Common myeloid progenitor, CD34-positive (primary cell): ENCODE measurements around the gene TLCD1.

Source experiments
- CTCF ChIA-PET: fragments of 350-600 bp; sonication (Branson Sonifier 250); formaldehyde crosslinking; loops from one replicate; lab custom pipeline; 2021; ENCODE audit warnings: antibody characterized with exemption; lab: Charles Lee
- POLR2A ChIA-PET: fragments of 350-600 bp; sonication (Branson Sonifier 250); formaldehyde crosslinking; loops from one replicate; lab custom pipeline; 2021; ENCODE audit warnings: antibody characterized with exemption; lab: Charles Lee
- DNase-seq, 3 donors: peaks; one replicate each; pipeline versions ENCODE4 v3.0.0 to v3.0.0-alpha.2; 2013
- H3K27ac ChIP-seq, 2 experiments: 1 replicate in 1 of 2; 2 replicates in 1 of 2; pipeline ENCODE4 v1.7.0; 2013; ENCODE audit warnings: inconsistent platforms in 2 of 2, low read length in 2 of 2, mild to moderate bottlenecking in 2 of 2, low read depth in 1 of 2, moderate library complexity in 1 of 2; ENCODE audit not compliant: severe bottlenecking in 2 of 2, insufficient read depth in 1 of 2, poor library complexity in 1 of 2
- H3K27me3 ChIP-seq, 5 experiments: replicated peaks in 2 of 5; 1 replicate in 3 of 5; 2 replicates in 2 of 5; pipeline versions ENCODE4 v1.6.1 to v1.7.0; 2013; ENCODE audit warnings: low read length in 4 of 5, mild to moderate bottlenecking in 2 of 5, moderate library complexity in 2 of 5, inconsistent platforms in 1 of 5; ENCODE audit not compliant: insufficient read depth in 5 of 5, control insufficient read depth in 4 of 5
- H3K36me3 ChIP-seq, 4 experiments: 1 replicate in 2 of 4; 2 replicates in 2 of 4; pipeline versions ENCODE4 v1.6.1 to v1.7.0; 2013; ENCODE audit warnings: low read length in 3 of 4, control low read depth in 1 of 4, mild to moderate bottlenecking in 1 of 4; ENCODE audit not compliant: control insufficient read depth in 4 of 4, insufficient read depth in 4 of 4
- H3K4me1 ChIP-seq, 4 experiments: 1 replicate in 3 of 4; 2 replicates in 1 of 4; pipeline versions ENCODE4 v1.6.1 to v1.7.1; 2013; ENCODE audit warnings: low read length in 3 of 4, mild to moderate bottlenecking in 3 of 4, control low read depth in 1 of 4, inconsistent platforms in 1 of 4, moderate library complexity in 1 of 4; ENCODE audit not compliant: control insufficient read depth in 4 of 4, insufficient read depth in 4 of 4; ENCODE audit errors: control extremely low read depth in 1 of 4
- H3K4me3 ChIP-seq, 7 experiments: 1 replicate in 4 of 7; 2 replicates in 3 of 7; pipeline versions ENCODE4 v1.5.1 to v1.7.0; 2013; ENCODE audit warnings: mild to moderate bottlenecking in 7 of 7, low read length in 6 of 7, moderate library complexity in 6 of 7, inconsistent platforms in 2 of 7, low read depth in 2 of 7, control low read depth in 1 of 7; ENCODE audit not compliant: insufficient read depth in 4 of 7, control insufficient read depth in 1 of 7; ENCODE audit errors: extremely low read depth in 1 of 7
- H3K9me3 ChIP-seq, 5 experiments: 1 replicate in 4 of 5; 2 replicates in 1 of 5; pipeline versions ENCODE4 v1.6.1 to v1.7.1; 2013; ENCODE audit warnings: low read length in 4 of 5, mild to moderate bottlenecking in 2 of 5, inconsistent platforms in 1 of 5, low read depth in 1 of 5, moderate library complexity in 1 of 5; ENCODE audit not compliant: control insufficient read depth in 4 of 5, insufficient read depth in 2 of 5; ENCODE audit errors: control extremely low read depth in 1 of 5
- WGBS: methylation state at CpG from one replicate; pipeline ENCODE4 v1.1.5; 2013; ENCODE audit not compliant: insufficient coverage; 5-methylcytosine and 5-hydroxymethylcytosine counted together

TLCD1 gene

DNA sequence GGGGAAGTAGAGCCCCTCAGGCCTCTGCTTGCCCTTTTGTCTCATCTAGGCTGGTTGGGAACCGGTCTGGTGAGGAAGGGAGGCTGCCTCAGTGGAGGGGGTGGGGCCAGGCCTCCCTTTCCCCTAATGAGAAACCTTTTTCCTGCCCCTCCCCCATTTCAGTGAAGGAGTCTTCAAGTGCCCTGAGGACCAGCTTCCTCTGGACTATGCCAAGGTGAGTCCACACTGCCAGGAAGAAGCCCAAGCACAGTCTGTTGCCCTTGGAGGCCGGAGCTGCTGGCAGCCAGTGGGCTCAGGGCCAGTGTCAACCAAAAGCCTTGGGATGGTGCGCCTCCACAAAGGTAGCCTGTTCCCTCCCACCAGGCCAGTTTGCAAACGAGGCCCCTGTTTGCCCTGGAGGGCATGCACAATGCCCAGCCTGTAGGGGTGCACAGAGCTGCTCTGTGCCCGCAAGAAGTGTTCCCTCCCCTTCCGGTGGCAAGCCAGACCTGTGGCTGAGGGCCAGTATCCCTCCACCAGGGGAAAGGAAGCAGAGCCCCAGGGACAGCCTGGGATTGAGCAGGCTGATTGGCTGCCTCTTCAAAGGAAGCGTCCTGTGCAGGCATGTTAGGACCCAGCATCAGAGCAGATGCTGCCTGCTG lies 21.1 kb upstream of the TLCD1 start:
- ChIA-PET CTCF (interaction anchor here (0.8 to 18.9 kb wide), 7 partner anchors 10 to 101 kb away, joined by 3 to 507 read pairs (median 4); partner anchors contain the start of genes NEK8, RPL23A and TLCD1), POLR2A (interaction anchor here (10.0 kb wide), 1 partner anchor 20 kb away, joined by 87 read pairs; the partner anchor contains the start of genes NEK8 and TLCD1)
- no peaks in the 10 kb centered on the region for H3K9me3 ChIP-seq
- peaks cover 0 to 4% (median 0%) of the 10 kb centered on the region in 5 experiments for H3K27me3 ChIP-seq
- no peak overlapping the region for H3K27ac ChIP-seq
- WGBS, result 74% methylated on average over 4 of the region's 7 CpGs
- H3K4me3 ChIP-seq, result no peak overlapping the region
- peaks cover 0 to 46% (median 11%) of the 10 kb centered on the region in 4 experiments for H3K36me3 ChIP-seq
- DNase-seq, result peak in 1 of 3 donors; percentile 36
- H3K4me1 ChIP-seq, result peaks cover 4 to 53% (median 51%) of the 10 kb centered on the region in 4 experiments

DNA sequence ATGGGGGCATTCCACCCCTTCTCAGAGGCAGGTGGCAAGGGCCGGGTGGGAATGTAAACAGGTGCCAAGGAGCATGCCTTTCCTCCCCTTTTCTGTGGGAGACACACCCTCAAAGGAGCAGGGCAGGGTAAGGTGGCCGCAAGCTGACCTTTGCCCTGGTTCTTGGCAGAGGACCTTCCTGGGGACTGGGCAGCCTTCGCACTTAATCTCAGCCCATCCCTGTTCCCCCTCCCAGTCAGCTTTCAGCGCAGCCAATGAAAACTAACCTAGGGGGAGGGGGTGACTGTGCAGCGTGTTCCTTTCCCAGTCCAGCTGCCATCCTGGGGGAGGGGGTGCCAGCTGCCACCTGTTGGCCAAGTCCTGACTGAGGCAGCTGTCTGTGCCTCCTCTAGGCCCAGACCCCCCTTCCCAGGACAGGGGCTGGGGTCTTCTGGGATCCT lies 20.6 kb upstream of the TLCD1 start:
- Histone ChIP-seq H3K27ac (no peak overlapping the region), H3K9me3 (no peaks in the 10 kb centered on the region), H3K4me1 (peaks cover 4 to 59% (median 56%) of the 10 kb centered on the region in 4 experiments), H3K36me3 (peaks cover 0 to 44% (median 11%) of the 10 kb centered on the region in 4 experiments), H3K4me3 (no peak overlapping the region), H3K27me3 (peaks cover 0 to 4% (median 0%) of the 10 kb centered on the region in 5 experiments)
- ChIA-PET POLR2A (interaction anchor here (0.6 to 10.0 kb wide), 2 partner anchors 19 to 22 kb away, joined by 3 to 87 read pairs; partner anchors contain the start of genes NEK8 and TLCD1), CTCF (interaction anchor here (0.8 to 18.9 kb wide), 7 partner anchors 11 to 102 kb away, joined by 3 to 507 read pairs (median 4); partner anchors contain the start of genes NEK8, RPL23A and TLCD1)
- 90% methylated on average over 5 of the region's 5 CpGs for WGBS
- DNase-seq, result no peak

DNA sequence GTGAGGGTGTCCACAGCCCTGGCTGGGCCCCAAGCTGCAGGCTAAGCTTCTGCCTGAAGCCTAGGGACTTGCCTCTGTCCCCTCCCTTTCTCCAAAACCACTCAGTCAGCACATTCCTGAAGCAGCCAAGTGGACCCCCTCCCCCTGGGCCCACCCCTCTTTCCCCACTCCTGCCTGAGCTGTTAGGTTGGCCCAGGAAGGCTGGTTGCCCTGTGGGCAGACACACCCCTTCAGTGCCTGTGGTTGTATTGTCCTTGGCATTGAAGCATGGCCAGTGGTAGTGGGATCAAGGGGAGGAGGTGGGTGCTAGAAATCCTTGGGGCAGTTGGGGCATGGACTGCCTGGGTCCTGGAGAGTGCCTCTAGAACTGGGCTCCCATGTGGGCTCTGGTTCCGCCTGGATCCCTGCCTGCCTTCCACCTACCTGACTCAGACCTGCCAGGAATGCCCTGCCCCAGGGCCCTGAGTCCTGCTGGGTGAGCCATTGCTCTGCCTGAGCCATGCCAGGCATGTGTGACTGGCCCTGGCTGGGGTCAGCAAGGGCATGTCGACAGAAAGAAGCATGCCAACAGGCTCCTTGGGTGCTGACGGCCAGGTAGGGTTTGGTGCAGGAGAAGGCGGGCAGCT lies 19.9 kb upstream of the TLCD1 start:
- DNase-seq, result no peak
- peaks cover 0 to 4% (median 0%) of the 10 kb centered on the region in 5 experiments for H3K27me3 ChIP-seq
- no peaks in the 10 kb centered on the region for H3K9me3 ChIP-seq
- 97% methylated on average over 4 of the region's 4 CpGs for WGBS
- H3K36me3 ChIP-seq, result peaks cover 0 to 41% (median 11%) of the 10 kb centered on the region in 4 experiments
- H3K27ac ChIP-seq, result peak overlapping the region in 1 of 2 experiments; percentile 20
- H3K4me1 ChIP-seq, result peaks cover 4 to 66% (median 63%) of the 10 kb centered on the region in 4 experiments
- H3K4me3 ChIP-seq, result peak overlapping the region in 4 of 7 experiments; percentile 58 to 82 (median 76)
- POLR2A ChIA-PET, result interaction anchor here (0.6 to 10.0 kb wide), 3 partner anchors 18 to 26 kb away, joined by 3 to 87 read pairs (median 3); partner anchors contain the start of genes NEK8, RPL23A and TLCD1
- CTCF ChIA-PET, result interaction anchor here (0.6 to 18.9 kb wide), 7 partner anchors 8 to 170 kb away, joined by 3 to 507 read pairs (median 4); partner anchors contain the start of genes NEK8, RPL23A and TLCD1

DNA sequence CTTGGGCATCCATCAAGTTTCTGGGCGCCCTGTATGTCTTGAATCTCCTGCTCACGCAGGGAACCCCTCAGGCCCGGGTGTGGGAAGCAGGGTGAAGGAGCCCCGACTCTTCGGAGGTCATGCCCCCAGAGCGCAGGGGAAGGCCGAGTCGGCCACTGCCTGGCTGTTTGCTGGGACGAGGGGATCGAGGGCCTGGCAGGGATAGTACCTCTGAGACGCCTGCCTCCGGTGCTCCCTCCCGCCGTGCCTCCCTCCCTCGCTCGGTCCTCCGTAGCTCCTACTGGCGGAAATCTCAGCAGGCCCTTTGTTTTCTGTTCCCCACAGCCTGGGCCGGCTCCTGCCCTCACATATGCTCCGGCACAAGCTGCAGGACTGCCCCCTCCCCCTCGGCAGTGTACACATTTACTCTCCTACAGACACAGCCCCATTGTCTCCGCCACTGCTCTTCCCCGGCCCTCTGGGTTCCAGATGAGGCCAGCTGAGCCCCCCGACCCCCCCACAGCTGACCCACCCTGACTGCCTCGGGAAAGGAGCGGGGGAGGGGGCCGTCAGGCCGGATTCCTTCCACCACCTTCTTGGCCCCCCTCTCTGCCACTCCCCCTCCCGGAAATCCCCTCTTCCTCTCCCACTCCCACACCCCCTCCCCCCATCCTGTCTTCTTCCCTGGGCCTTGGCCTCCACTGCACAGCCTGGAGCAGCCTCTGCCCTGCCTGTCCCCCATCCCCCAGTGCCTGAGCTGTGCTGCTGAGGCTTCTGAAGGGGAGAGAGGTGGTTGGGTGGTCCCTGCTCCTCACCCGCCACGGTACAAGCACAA lies 19.1 kb upstream of the TLCD1 start:
- peak in 1 of 3 donors; percentile 46 for DNase-seq
- ChIA-PET POLR2A (interaction anchor here (0.7 to 10.0 kb wide), 2 partner anchors 18 to 26 kb away, joined by 3 to 87 read pairs; partner anchors contain the start of genes NEK8, RPL23A and TLCD1), CTCF (interaction anchor here (0.6 to 18.9 kb wide), 4 partner anchors 8 to 171 kb away, joined by 3 to 507 read pairs (median 4); partner anchors contain the start of genes NEK8, RPL23A and TLCD1)
- WGBS, result 4% methylated on average over 21 of the region's 31 CpGs
- Histone ChIP-seq H3K27ac (peak overlapping the region; percentile 1 to 74), H3K36me3 (peaks cover 0 to 35% (median 11%) of the 10 kb centered on the region in 4 experiments), H3K27me3 (peaks cover 0 to 4% (median 0%) of the 10 kb centered on the region in 5 experiments), H3K4me3 (peak overlapping the region; percentile 27 to 82 (median 63)), H3K4me1 (peaks cover 4 to 73% (median 71%) of the 10 kb centered on the region in 4 experiments), H3K9me3 (no peaks in the 10 kb centered on the region)

DNA sequence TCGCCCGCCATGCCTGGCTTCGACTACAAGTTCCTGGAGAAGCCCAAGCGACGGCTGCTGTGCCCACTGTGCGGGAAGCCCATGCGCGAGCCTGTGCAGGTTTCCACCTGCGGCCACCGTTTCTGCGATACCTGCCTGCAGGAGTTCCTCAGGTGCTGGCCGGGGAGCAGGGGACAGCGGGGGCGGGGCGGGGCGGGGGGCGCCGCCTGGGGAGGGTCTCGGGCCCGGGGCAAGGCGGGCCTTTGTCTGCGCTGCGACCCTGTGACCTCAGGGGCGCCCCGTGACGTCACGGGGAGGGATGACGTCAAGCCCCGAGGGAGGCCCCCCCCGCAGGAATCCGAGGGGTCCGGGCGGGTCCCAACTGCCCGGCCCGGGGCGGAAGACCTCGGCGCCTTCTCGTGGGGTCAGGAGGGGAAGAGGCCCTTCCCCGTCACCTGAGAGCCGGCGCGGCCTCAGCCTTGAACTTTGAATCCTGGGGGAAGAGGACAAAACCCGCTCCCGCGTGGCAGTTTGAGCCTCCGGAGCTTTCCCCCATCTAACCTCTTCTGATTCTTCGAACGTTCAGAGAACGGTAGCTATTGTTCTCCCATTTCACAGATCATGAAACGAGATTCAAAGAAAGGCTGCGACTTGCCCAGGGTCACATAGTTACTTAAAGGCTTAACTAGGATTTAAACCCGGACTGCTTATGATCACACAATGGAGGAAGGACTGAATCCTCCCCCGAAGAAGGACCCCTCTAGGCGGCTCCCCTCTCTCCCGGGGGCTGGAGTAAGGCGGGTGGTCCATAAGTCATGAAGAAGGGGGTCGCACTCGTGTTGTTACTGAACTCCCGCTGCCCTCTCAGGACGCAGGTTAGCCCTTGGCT lies 18.3 kb upstream of the TLCD1 start:
- peaks cover 4 to 75% (median 71%) of the 10 kb centered on the region in 4 experiments for H3K4me1 ChIP-seq
- 2% methylated on average over 48 of the region's 61 CpGs for WGBS
- ChIA-PET POLR2A (interaction anchor here (10.0 kb wide), 1 partner anchor 17 kb away, joined by 87 read pairs; the partner anchor contains the start of genes NEK8 and TLCD1), CTCF (interaction anchor here (0.9 to 18.9 kb wide), 4 partner anchors 16 to 172 kb away, joined by 3 to 507 read pairs (median 4); partner anchors contain the start of genes NEK8, RPL23A and TLCD1)
- H3K27me3 ChIP-seq, result peaks cover 0 to 4% (median 0%) of the 10 kb centered on the region in 5 experiments
- H3K36me3 ChIP-seq, result peaks cover 0 to 33% (median 11%) of the 10 kb centered on the region in 4 experiments
- H3K9me3 ChIP-seq, result no peaks in the 10 kb centered on the region
- DNase-seq, result peak in 1 of 3 donors; percentile 43
- peak overlapping the region; percentile 27 to 82 (median 63) for H3K4me3 ChIP-seq
- H3K27ac ChIP-seq, result peak overlapping the region; percentile 1 to 74
